Gastrocnemius medialis (tissue), 4 donors: ENCODE measurements around the gene PARD3B.

Source experiments
- POLR2A ChIP-seq, 2 donors: fragments of 450-650 bp; IDR thresholded peaks; one replicate each; pipeline ENCODE4 v1.6.1; 2017; ENCODE audit warnings: antibody characterized with exemption in 2 of 2, mild to moderate bottlenecking in 2 of 2, moderate library complexity in 2 of 2
- TF ChIP-seq, protein P1 (sequence below), 5 experiments: fragments of 450-650 bp in 3 of 5; fragments of 200-600 bp in 2 of 5; sonication (generic) in 2 of 5; IDR thresholded peaks in 4 of 5; conservative IDR thresholded peaks in 1 of 5; 1 replicate in 4 of 5; 2 replicates in 1 of 5; pipeline ENCODE4 v1.5.1; 2016 to 2019; ENCODE audit warnings: antibody characterized with exemption in 5 of 5, mild to moderate bottlenecking in 3 of 5, moderate library complexity in 3 of 5

GRCh38 chr2:205644018-205644417, 1098.7 kb downstream of the PARD3B start:
- TF ChIP-seq, protein P1, sequence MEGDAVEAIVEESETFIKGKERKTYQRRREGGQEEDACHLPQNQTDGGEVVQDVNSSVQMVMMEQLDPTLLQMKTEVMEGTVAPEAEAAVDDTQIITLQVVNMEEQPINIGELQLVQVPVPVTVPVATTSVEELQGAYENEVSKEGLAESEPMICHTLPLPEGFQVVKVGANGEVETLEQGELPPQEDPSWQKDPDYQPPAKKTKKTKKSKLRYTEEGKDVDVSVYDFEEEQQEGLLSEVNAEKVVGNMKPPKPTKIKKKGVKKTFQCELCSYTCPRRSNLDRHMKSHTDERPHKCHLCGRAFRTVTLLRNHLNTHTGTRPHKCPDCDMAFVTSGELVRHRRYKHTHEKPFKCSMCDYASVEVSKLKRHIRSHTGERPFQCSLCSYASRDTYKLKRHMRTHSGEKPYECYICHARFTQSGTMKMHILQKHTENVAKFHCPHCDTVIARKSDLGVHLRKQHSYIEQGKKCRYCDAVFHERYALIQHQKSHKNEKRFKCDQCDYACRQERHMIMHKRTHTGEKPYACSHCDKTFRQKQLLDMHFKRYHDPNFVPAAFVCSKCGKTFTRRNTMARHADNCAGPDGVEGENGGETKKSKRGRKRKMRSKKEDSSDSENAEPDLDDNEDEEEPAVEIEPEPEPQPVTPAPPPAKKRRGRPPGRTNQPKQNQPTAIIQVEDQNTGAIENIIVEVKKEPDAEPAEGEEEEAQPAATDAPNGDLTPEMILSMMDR (IDR thresholded peaks at IDR 0.05 in 4 of 5, conservative IDR thresholded peaks at IDR 0.05 in 1 of 5): no peak
- no peak for TF ChIP-seq POLR2A (IDR thresholded peaks at IDR 0.05)
